GM04504 (cell line): ENCODE results near the gene DYDC1.
"Not testable (repeated sequence)": the region's sequence is repeated elsewhere in the genome, so short reads cannot be mapped to it uniquely, and the experiment has no call there.

Experiments used
- DNase-seq: peaks from one replicate; pipeline ENCODE4 v3.0.0-alpha.2; 2012; ENCODE audit warnings: low read depth

The DYDC1 gene

DNA sequence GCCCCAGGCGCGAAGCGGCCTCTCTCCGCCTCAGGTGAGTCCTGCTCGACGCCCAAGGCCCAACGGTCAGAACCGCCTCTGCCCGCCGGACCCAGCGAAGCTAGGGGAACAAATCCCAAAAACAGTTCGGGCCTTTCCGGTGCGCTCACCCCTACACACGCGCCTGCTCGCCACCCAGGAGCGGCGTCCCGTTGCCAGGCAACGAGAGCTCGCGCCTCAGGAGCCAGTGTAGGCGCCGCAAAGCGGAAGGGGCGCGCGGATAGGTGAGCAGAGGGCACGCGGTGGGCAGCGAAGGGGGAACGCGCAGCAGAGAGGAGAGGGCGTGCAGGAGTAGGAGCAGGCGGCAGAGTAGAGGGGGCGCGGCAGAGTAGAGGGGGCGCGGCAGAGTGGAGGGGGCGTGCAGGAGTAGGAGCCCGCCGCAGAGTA is at the start of gene DYDC1, which contains the start of gene DYDC2:
Gene DYDC1 (minus strand): TSS at position 193 of the 426 bp plus-strand sequence. CDS start 4,154 bp downstream, outside the sequence.
Gene DYDC2 (plus strand): TSS at position 219 of the 426 bp plus-strand sequence. CDS start 5,663 bp downstream, outside the sequence.
- peak; percentile 0 for DNase-seq

DNA sequence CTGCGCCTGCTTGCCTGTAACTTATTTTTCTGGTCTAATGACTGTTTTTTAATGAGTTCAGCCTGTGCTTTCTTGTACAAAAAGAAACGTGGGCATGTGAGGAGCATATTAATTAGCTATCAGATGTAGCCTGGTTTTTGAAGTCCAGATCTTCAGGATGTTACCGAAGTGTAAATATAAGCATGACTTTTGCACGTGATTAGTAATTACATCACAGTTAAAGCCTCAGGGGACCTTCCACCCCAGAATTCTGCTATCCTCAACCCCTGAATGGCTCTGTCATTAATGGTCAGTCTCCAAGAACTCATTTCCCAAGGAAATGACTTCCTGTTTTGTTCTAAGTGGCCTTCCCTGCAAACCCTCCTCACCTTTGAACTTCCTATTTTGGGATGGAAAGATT is 49.6 kb upstream of the DYDC1 start:
- DNase-seq = no peak

DNA sequence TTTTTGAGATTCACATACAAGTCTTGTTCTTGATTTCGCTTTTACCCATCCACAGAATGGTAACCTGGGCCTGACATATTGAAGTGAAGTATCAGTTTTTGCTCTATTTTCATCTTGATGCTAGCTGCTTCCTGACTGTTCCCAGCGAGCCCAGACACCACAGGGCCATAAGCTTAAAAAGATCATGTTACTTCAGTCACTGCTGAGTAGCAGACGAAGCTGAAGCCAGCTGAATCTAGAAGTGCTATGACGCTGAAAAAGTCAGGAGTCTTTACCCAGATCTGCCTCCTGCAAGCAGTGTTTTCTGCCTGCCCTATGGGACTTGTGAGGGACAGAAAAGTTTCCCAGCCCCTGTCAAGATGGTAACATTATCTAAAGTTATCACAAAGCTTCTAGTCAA is 49.1 kb upstream of the DYDC1 start:
- DNase-seq = no peak

DNA sequence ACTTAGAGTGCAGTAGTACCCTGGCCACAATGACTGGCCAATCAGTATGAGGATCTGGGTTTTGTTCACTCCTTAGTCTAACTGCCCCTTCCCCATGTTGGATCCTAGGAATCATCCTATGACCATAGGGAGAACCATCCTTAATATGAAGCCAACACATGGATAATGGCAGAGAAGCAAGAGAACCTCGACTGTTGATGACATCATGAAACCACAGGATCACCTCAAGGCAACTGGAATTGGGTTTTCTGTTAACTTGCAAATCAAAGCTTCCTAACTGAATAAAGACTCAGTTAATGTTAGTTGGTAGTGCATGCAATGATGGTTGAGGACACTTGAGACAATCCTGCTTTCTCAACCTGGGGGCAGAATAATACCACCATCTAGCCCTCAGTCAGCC is 48.5 kb upstream of the DYDC1 start:
- no peak for DNase-seq

DNA sequence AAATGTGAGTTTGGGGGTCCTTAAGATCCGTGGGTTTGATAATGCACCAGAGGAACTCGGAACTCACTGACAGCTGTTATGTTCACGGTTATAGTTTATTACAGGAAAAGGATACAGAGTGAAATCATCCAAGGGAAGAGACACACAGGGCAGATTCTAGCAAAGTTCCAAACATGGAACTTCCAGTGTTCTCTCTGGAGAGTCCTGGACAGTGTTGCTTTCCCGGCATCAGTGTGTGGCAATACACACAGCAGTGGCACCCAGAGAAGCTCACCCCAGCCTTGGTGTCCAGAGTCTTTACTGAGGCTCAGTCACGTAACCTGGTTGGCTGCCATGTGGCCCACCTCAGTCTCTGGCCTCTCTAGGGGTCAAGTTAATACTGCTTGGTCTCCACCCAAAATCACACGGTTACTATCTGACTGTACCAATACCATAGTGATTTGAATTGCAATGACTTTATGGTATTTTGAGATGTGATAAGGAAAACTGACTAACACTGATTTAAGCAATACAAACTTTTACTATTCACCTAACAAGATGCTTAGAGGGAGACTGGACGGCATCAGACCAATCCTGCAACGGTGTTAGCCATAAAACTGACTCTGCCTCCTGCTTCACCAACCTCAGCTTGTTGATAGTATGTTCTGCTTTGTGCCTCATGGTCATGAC is 43.7 kb upstream of the DYDC1 start:
- no peak for DNase-seq

DNA sequence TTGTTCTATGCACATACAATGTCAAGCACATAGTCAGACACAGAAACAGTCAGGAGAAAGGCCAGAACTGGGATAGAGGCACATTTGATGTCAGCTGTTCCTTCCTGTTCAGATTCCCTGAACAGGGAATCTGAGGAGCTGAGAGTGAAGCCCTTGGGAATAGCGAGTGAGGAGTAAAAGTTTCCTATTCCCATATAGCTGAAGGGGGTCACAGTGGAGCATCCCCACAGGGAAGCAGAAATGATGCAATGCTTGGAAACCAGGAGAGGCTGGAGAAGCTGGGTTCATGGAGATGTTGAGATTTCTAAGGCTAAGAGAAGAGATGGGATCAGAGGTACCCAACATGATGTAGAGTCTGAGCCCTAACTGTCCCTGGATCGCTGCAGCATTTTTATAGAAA is 40.5 kb upstream of the DYDC1 start:
- no peak for DNase-seq

DNA sequence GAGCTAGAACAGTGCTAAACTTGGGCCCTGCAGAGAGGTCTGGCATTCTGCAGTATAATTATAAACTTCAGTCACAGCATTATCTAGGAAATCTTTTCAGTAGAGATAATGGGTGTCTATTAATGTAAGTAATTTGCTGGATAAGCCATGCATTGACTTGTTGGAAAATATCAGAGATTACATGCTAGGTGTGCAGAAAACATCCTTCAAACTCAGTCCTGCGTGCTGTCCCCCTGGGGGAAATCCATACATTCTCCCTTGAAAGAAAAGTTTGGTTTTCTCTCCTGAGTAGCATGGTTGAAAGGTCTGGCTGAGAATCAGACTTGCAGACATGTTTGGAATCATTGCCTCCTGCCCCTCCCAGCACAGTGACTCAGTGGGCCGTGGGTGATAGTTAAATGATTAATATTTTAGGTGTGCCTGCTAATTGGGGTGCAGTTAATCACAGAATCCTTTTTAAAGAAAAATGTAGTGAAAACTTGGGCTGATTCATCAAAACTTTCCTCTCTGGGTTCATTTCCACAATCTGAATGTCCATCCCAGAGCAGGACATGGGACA is 37.9 kb upstream of the DYDC1 start:
- no peak for DNase-seq

DNA sequence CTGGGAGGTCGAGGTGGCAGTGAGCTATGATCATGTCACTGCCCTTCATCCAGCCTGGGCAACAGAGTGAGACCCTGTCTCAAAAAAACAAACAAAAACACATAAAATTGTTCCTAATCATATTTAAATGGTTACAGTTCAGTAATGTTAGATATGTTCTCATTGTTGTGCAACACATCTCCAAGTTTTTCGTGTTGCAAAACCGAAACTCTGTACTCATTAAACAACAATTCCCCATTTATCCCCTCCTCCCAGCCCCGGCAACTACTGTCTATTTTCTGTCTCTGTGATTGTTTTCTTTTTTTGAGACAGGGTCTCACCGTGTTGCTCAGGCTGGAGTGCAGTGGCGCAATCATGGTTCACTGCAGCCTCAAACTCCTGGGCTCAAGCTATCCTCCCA is 35.7 kb upstream of the DYDC1 start:
- DNase-seq = no peak

DNA sequence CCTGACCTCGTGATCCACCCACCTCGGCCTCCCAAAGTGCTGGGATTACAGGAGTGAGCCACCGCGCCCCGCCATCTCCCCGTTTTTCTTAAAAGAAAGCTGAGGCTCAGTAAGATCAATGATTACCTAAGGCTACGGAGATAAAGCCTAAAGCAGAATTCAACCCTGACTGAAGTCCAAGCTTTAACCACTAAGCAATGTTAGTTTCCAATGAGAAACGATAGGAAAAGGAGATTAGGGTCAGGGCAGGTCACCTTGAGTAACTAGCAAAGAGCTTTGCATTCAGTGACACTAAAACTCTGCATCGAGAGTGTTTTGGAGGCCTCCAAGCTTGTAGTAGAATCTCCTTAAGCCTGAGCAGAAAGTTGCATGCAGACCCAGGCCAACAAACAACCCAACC is 34.2 kb upstream of the DYDC1 start:
- DNase-seq = no peak

DNA sequence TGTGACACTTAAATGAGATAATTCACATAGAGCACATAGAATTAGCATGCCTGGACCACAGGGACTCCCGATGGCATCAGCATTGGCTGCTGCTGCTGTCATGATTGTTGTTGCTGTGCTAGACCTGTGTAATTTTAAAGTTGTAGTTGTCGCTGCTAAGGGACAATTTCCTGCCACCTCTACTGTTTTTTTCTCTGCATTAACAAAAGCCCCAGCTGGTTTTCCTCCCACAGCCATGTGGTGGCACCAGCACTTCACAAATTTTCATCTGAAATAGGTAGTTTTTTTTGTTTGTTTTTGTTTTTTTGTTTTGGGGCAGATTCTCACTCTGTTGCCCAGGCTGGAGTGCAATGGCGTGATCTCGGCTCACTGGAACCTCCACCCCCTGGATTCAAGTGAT is 26.4 kb upstream of the DYDC1 start:
- DNase-seq = no peak

DNA sequence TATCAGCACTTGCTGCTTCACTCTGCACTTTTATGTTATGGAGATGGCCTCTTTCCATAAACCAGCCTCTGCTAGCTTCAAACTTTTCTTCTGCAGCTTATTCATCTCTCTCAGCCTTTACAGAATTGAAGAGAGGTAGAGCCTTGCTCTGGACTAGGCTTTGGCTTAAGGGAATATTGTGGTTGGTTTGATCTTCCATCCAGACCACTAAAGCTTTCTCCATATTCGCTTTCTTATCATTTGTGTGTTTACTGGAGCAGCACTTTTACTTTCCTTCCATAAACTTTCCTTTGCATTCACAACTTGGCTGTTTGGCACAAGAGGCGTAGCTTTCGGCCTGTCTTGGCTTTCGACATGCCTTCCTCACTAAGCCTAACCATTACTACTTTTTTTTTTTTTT is 23.6 kb upstream of the DYDC1 start:
- no peak for DNase-seq

DNA sequence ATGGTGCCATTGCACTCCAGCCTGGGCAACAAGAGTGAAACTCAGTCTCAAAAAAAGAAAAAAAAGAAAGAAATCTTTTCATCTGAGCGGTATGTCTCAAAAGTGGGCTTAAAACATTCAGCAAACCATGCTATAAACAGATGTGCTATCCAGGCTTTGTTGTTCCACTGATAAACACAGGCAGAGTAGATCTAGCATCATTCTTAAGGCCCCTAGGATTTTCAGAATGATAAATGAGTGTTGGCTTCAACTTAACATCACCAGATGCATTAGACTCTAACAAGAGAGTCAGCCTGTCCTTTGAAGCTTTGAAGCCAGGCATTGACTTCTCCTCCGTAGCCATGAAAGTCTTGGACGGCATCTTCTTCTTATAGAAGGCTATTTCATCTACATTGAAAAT is 23.1 kb upstream of the DYDC1 start:
- DNase-seq = no peak

DNA sequence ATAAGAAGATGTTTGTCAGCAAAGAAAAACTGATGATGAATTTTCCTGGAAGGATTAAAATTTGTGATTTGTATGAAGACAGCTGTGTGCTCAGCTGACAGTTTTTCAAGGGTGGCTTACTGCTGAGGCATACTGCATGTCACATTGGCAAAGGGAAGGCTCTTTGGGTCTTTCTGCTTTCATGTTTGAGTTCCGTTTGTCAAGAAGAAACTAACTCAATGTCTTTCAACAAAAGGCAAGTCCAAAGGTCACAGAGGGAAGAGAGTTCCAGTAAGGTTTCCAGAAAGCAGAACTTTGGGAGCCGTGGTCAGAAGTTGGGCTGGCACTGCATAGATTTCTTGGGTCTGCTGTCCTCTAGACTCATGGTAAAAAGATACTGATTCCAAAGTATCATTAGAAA is 16.9 kb upstream of the DYDC1 start:
- no peak for DNase-seq

DNA sequence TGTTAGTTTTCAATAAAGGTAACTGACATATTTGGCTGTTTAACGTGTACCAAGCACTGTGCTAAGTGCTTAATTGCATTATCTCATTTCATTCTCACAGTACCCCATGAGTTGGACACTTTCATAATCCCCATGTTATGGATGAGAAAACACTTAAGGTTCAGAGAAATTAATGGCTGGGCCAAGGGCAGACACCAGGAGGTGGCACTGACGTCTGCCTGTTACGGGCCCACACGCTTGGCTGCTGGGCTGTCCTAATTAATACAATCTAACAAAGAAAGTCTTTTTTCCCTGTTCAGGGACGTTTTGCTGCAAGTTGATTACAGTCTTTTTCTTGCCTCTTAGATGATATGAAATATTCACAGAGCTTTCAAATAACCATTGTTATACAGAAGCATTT is 16.1 kb upstream of the DYDC1 start:
- no peak for DNase-seq

DNA sequence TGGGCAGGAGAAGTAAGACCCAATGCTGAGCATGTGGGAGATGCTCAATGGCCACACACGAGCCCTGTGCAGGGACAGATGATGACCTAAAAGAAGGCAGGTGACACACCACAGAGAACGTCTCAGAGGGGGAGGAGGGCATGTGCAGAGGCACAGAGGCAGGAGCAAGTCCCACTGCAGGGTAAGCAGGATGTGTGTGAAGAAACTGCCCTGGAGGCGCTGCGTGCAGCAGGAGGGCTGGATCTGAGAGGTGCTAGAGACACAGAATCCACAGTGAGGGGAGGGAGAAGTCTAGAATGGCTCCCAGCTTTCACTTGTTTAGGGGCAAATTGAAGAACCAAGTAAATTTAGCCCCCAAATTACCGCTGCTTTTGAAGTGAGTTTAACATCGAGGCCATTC is 14.9 kb upstream of the DYDC1 start:
- no peak for DNase-seq

DNA sequence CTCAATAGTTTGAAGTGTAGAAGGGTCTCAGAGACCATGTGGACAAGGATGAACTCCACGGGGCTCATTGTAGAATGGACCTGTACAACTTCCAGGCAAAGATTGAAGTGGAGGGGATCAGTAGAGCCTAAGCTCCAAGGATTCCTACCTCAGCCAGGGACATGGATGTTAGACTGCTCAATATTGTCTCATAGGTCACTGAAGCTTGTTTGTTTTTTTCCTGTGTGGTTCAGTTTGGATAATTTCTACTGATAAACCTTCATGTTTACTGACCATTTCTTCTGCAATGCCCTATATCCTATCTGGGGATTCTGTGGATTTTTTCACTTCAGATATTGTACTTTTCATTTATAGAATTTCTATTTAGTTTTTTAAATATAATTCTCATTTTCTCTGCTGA is 9.0 kb upstream of the DYDC1 start:
- DNase-seq = no peak

DNA sequence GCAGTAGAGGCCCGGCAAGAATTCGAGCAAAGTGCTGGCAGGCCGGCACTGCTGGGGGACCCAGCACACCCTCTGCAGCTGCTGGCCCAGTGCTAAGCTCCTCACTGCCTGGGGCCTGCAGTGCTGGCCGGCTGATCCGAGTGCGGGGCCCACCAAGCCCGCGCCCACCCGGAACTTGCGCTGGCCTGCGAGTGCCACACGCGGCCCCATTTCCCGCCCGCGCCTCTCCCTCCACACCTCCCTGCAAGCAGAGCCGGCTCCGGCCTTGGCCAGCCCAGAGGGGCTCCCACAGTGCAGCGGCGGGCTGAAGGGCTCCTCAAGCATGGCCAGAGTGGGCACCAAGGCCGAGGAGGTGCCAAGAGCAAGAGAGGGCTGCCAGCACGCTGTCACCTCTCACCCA is 3.1 kb upstream of the DYDC1 start:
- no peak for DNase-seq

DNA sequence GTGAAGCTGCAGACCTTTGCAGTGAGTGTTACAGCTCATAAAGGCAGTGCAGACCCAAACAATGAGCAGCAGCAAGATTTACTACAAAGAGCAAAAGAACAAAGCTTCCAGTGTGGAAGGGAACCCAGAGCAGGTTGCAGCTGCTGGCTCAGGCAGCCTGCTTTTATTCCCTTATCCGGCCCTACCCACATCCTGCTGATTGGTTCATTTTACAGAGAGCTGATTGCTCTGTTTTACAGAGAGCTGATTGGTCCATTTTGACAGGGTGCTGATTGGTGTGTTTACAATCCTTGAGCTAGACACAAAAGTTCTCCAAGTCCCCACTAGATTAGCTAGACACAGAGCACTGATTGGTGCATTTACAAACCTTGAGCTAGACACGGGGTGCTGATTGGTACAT is 2.4 kb upstream of the DYDC1 start:
- DNase-seq = not testable (repeated sequence)

DNA sequence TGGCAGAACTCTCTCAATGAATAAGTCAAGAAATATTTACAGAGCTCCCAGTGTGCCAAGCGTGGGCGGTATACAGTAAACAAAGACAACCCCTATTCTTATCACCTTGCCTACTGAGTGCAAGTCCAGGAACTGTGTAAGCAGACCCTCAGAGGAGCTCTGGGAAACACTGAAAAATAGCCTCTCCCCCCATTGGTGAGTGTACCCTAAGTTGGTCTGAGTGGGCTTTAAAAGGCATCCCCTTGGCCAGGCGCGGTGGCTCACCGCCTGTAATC is 1.2 kb upstream of the DYDC1 start:
- no peak for DNase-seq

DNA sequence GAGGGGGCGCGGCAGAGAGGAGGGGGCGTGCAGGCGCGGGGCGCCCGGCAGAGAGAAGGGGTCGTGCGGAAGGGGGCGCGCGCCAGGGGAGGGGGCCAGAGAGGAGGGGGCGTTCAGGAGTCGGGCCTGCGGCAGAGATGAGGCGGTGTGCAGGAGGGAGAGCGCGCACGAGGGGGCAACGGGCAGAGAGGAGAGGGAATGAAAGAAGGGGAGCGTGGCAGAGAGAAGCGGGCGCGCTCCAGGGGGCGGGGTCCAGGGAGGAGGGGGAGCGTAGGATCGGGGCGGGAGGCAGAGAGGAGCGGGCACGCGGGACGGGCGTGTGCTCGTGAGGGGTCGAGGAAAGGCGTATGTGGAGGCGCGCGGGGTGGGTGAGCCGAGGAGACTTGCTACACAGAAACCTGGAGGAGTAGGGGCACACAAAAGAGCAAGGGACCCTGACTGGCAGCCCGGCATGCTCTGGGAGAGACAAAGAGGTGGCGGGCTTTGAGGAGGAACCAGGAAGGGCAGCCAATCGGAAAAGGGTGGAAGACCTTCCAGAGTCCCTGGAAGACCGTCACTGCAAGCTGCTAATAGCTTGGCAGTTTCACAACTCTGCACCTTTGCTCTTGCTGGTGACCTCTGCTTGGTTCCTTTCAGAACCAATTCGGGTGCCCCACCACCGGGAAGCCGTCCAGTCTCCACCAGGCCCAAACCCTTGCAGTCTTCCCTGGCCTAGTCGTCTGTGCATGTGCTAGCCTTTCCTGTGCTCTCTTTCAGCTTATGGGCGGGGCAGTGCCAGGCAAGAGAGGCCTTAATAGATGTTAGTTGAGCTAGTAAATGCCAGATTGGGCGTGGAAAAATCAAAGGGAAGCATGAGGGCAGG is 665 bp upstream of the DYDC1 start:
- no peak for DNase-seq

DNA sequence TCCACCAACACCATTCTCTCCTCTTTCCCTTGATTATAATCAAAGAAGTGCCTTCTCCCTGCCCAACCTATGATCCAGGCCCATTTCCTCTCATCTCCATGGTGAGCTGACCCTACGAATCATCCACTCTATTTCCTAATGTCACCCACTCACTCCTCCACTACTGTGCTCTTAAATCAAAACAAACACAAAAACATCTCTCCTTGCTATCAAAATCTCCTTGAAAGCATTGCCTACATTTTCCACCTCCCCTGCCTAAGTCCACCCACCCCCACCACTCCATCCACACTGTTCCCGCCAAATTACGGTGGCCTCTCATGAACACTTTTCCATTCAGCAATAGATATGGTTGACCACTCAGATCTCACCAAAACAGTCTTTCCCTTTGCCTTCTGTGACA is 5.3 kb downstream of the DYDC1 start:
- DNase-seq = no peak

DNA sequence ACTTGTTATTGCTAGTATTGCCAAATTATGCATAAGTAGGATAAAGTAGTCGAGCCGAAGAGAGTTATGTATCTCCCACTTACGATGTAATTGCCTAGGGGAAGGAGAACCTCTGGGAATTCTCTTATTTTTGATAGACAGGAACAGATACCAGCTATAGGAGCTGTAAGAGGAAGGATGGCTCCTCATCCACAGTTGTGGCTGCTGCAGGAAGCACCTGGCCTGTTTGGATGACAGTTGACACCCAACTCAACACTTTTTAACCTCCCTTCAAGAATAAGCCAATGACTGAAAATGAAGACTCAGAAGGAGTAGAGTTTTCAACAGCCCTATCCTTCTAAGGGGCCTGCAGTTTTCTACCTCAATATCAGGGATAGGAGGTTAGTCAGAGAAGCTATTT is 6.3 kb downstream of the DYDC1 start:
- DNase-seq = no peak

DNA sequence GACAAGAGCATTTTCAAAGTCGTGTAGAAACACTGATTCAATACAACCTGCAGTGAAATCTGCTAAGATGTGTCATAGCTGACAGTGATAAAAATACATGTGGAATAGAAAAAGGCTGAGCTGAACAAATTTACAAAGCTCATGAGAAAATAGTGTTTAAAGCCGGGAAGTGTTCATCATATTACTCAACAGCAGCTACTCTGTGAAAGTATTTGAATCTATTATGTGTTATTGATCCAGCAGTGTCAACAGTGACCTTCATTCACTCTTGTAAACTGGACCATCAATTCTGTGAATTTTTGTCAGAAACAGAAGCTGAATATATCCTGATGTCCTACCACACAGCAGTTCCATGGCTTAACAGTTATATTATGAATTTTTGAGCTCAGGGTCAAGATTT is 11.6 kb downstream of the DYDC1 start:
- DNase-seq = no peak

DNA sequence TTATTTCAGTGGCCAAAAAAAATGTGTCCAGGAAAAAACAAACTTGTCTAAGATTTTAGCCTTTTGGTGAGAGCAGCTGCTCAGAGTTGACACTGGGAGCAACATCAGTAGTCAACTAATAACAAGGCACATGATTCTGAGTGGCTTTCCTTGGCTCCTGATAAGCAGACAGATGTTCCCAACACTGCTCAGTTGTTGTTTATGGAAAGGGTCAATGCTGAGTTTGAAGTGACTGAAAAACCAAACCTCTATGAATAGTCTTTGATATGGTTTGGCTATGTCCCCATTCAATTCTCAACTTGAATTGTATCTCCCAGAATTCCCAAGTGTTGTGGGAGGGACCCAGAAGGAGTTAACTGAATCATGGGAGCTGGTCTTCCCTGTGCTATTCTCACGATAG is 12.3 kb downstream of the DYDC1 start:
- no peak for DNase-seq
